ENCODE measurements around the gene NFATC3.
"Not testable (repeated sequence)": the region's sequence is repeated elsewhere in the genome, so short reads cannot be mapped to it uniquely, and the experiment has no call there.

NFATC3 gene

GRCh38 chr16:68110611-68111010, 25.4 kb downstream of the NFATC3 start:
- not testable (repeated sequence) for H3K27ac Mint-ChIP-seq; H3K4me3 Mint-ChIP-seq; ATAC-seq (ENCODE audit: low read depth)

GRCh38 chr16:68111379-68111778, 26.2 kb downstream of the NFATC3 start:
- peaks cover 44% of the 10 kb centered on the region for H3K4me1 Mint-ChIP-seq
- ATAC-seq (ENCODE audit: low read depth) = no peak
- no peak for DNase-seq (ENCODE audit: low spot score in 2 of 2)
- H3K36me3 Mint-ChIP-seq = peaks cover 38% of the 10 kb centered on the region
- H3K9me3 Mint-ChIP-seq = peaks cover 23% of the 10 kb centered on the region
- H3K27me3 Mint-ChIP-seq = no peaks in the 10 kb centered on the region
- H3K27ac Mint-ChIP-seq = peak overlapping the region; percentile 12
- no peak overlapping the region for H3K4me3 Mint-ChIP-seq

More at GRCh38 chr16:68110611-68111010, 25.4 kb downstream of the NFATC3 start:
- not testable (repeated sequence) for H3K27me3 Mint-ChIP-seq; DNase-seq (ENCODE audit: low spot score in 2 of 2)
- peaks cover 48% of the 10 kb centered on the region for H3K4me1 Mint-ChIP-seq
- peaks cover 40% of the 10 kb centered on the region for H3K36me3 Mint-ChIP-seq
- H3K9me3 Mint-ChIP-seq = peaks cover 24% of the 10 kb centered on the region

GRCh38 chr16:68113059-68113761, 28.0 kb downstream of the NFATC3 start:
- Mint-ChIP-seq H3K4me3 (no peak overlapping the region), H3K36me3 (peaks cover 37% of the 10 kb centered on the region), H3K9me3 (peaks cover 20% of the 10 kb centered on the region), H3K27ac (no peak overlapping the region), H3K4me1 (peaks cover 38% of the 10 kb centered on the region), H3K27me3 (no peaks in the 10 kb centered on the region)
- no peak for ATAC-seq (ENCODE audit: low read depth)
- no peak for DNase-seq (ENCODE audit: low spot score in 2 of 2)

- DNase-seq (ENCODE audit: low spot score in 2 of 2) (no peak), ATAC-seq (ENCODE audit: low read depth) (no peak)
- no peak overlapping the region for H3K4me3 Mint-ChIP-seq
- H3K4me1 Mint-ChIP-seq = peaks cover 37% of the 10 kb centered on the region
- H3K9me3 Mint-ChIP-seq = peaks cover 19% of the 10 kb centered on the region
- H3K36me3 Mint-ChIP-seq = peaks cover 33% of the 10 kb centered on the region
- H3K27me3 Mint-ChIP-seq = no peaks in the 10 kb centered on the region
- H3K27ac Mint-ChIP-seq = no peak overlapping the region
These were observed 28.6 kb downstream of the NFATC3 start for GRCh38 chr16:68113765-68114240.

GRCh38 chr16:68114939-68115338, 29.8 kb downstream of the NFATC3 start:
- peaks cover 22% of the 10 kb centered on the region for H3K36me3 Mint-ChIP-seq
- ATAC-seq (ENCODE audit: low read depth); DNase-seq (ENCODE audit: low spot score in 2 of 2); H3K27ac Mint-ChIP-seq; H3K27me3 Mint-ChIP-seq; H3K4me3 Mint-ChIP-seq: not testable (repeated sequence)
- peaks cover 13% of the 10 kb centered on the region for H3K9me3 Mint-ChIP-seq
- peaks cover 38% of the 10 kb centered on the region for H3K4me1 Mint-ChIP-seq

GRCh38 chr16:68115851-68116250, 30.7 kb downstream of the NFATC3 start:
- H3K27ac Mint-ChIP-seq = no peak overlapping the region
- no peak overlapping the region for H3K4me3 Mint-ChIP-seq
- ATAC-seq (ENCODE audit: low read depth) (no peak), DNase-seq (ENCODE audit: low spot score in 2 of 2) (no peak)
- H3K27me3 Mint-ChIP-seq = no peaks in the 10 kb centered on the region
- H3K36me3 Mint-ChIP-seq = peaks cover 18% of the 10 kb centered on the region
- H3K9me3 Mint-ChIP-seq = peaks cover 8% of the 10 kb centered on the region
- peaks cover 34% of the 10 kb centered on the region for H3K4me1 Mint-ChIP-seq

GRCh38 chr16:68116256-68116867, 31.2 kb downstream of the NFATC3 start:
- ATAC-seq (ENCODE audit: low read depth) (peak; percentile 49), DNase-seq (ENCODE audit: low spot score in 2 of 2) (peak in 1 of 2 donors; percentile 10)
- Mint-ChIP-seq H3K36me3 (peaks cover 13% of the 10 kb centered on the region), H3K4me3 (no peak overlapping the region), H3K4me1 (peaks cover 30% of the 10 kb centered on the region), H3K27me3 (no peaks in the 10 kb centered on the region), H3K9me3 (peaks cover 6% of the 10 kb centered on the region), H3K27ac (no peak overlapping the region)

GRCh38 chr16:68117884-68118283, 32.7 kb downstream of the NFATC3 start:
- H3K9me3 Mint-ChIP-seq = no peaks in the 10 kb centered on the region
- H3K27ac Mint-ChIP-seq = peak overlapping the region; percentile 69
- no peaks in the 10 kb centered on the region for H3K27me3 Mint-ChIP-seq
- H3K4me3 Mint-ChIP-seq = no peak overlapping the region
- no peak for DNase-seq (ENCODE audit: low spot score in 2 of 2)
- peaks cover 11% of the 10 kb centered on the region for H3K36me3 Mint-ChIP-seq
- no peak for ATAC-seq (ENCODE audit: low read depth)
- H3K4me1 Mint-ChIP-seq = peaks cover 30% of the 10 kb centered on the region

- Mint-ChIP-seq H3K4me1 (peaks cover 26% of the 10 kb centered on the region), H3K36me3 (peaks cover 11% of the 10 kb centered on the region), H3K4me3 (peak overlapping the region; percentile 35), H3K27ac (peak overlapping the region; percentile 69)
- ATAC-seq (ENCODE audit: low read depth) = peak; percentile 82
- DNase-seq (ENCODE audit: low spot score in 2 of 2) = peak in 1 of 2 donors; percentile 7
- H3K27me3 Mint-ChIP-seq, H3K9me3 Mint-ChIP-seq: not testable (repeated sequence)
These were observed 33.8 kb downstream of the NFATC3 start for GRCh38 chr16:68118954-68119353.

- DNase-seq (ENCODE audit: low spot score in 2 of 2); ATAC-seq (ENCODE audit: low read depth); H3K4me3 Mint-ChIP-seq; H3K27me3 Mint-ChIP-seq; H3K9me3 Mint-ChIP-seq: not testable (repeated sequence)
- H3K36me3 Mint-ChIP-seq = peaks cover 14% of the 10 kb centered on the region
- H3K27ac Mint-ChIP-seq = peak overlapping the region; percentile 75
- H3K4me1 Mint-ChIP-seq = peaks cover 29% of the 10 kb centered on the region
These were observed 35.3 kb downstream of the NFATC3 start for GRCh38 chr16:68120496-68120895.

- Mint-ChIP-seq H3K27ac (no peak overlapping the region), H3K36me3 (peaks cover 17% of the 10 kb centered on the region), H3K4me1 (peaks cover 27% of the 10 kb centered on the region), H3K27me3 (no peaks in the 10 kb centered on the region), H3K9me3 (no peaks in the 10 kb centered on the region), H3K4me3 (no peak overlapping the region)
- DNase-seq (ENCODE audit: low spot score in 2 of 2) = no peak
- ATAC-seq (ENCODE audit: low read depth) = no peak
These were observed 41.2 kb downstream of the NFATC3 start for GRCh38 chr16:68126395-68126794.

- no peak overlapping the region for H3K27ac Mint-ChIP-seq
- no peak overlapping the region for H3K4me3 Mint-ChIP-seq
- peaks cover 22% of the 10 kb centered on the region for H3K4me1 Mint-ChIP-seq
- no peak for ATAC-seq (ENCODE audit: low read depth)
- H3K36me3 Mint-ChIP-seq = peaks cover 11% of the 10 kb centered on the region
- DNase-seq (ENCODE audit: low spot score in 2 of 2) = no peak
- no peaks in the 10 kb centered on the region for H3K9me3 Mint-ChIP-seq
- no peaks in the 10 kb centered on the region for H3K27me3 Mint-ChIP-seq
These were observed 43.6 kb downstream of the NFATC3 start for GRCh38 chr16:68128577-68129305.

GRCh38 chr16:68130520-68130919, 45.4 kb downstream of the NFATC3 start:
- DNase-seq (ENCODE audit: low spot score in 2 of 2) (no peak), ATAC-seq (ENCODE audit: low read depth) (no peak)
- Mint-ChIP-seq H3K27ac (peak overlapping the region; percentile 67), H3K4me3 (no peak overlapping the region), H3K36me3 (peaks cover 13% of the 10 kb centered on the region), H3K27me3 (no peaks in the 10 kb centered on the region), H3K4me1 (peaks cover 22% of the 10 kb centered on the region), H3K9me3 (no peaks in the 10 kb centered on the region)
